Nephron progenitor cell (in vitro differentiated cells): ENCODE results near the gene NOTCH4.

ENCODE experiments used
- DNase-seq: peaks from one replicate; pipeline ENCODE4 v3.0.0; 2021
- H3K27ac Mint-ChIP-seq: 2 replicates; pipeline ENCODE4 v1.8.0; 2021; ENCODE audit warnings: mild to moderate bottlenecking, moderate library complexity, mixed read lengths
- H3K27me3 Mint-ChIP-seq: 2 replicates; pipeline ENCODE4 v1.8.0; 2021; ENCODE audit warnings: mild to moderate bottlenecking, low read depth, mixed read lengths; ENCODE audit not compliant: poor library complexity
- H3K36me3 Mint-ChIP-seq: 2 replicates; pipeline ENCODE4 v1.8.0; 2021; ENCODE audit warnings: low read depth, mixed read lengths
- H3K4me1 Mint-ChIP-seq: 2 replicates; pipeline ENCODE4 v1.8.0; 2021; ENCODE audit warnings: mixed read lengths
- H3K4me3 Mint-ChIP-seq: 2 replicates; pipeline ENCODE4 v1.8.0; 2021; ENCODE audit warnings: mild to moderate bottlenecking, moderate library complexity, mixed read lengths
- H3K9me3 Mint-ChIP-seq: 2 replicates; pipeline ENCODE4 v1.8.0; 2021; ENCODE audit warnings: mild to moderate bottlenecking, moderate library complexity, mixed read lengths
- TF ChIP-seq, protein P1 (sequence below): fragments of 200-600 bp; sonication (generic); IDR thresholded peaks from 2 replicates; pipeline ENCODE4 v1.5.0; 2021; ENCODE audit warnings: antibody characterized with exemption

Gene NOTCH4

DNA sequence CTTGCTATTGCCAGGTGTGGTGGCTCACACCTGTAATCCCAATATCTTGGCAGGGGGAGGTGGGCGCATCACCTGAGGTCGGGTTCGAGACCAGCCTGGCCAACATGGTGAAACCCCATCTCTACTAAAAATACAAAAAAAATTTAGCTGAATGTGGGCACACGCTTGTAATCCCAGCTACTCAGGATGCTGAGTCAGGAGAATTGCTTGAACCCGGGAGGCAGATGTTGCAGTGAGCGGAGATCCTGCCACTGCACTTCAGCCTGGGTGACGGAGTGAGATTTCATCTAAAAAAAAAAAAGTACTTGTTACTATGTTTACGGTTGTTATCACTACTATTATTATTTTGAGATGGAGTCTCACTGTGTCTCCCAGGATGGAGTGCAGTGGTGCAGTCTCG lies 67.0 kb downstream of the NOTCH4 start:
- DNase-seq, result no peak
- Mint-ChIP-seq H3K9me3 (no peaks in the 10 kb centered on the region), H3K4me3 (no peak overlapping the region), H3K27ac (no peak overlapping the region), H3K36me3 (peaks cover 39% of the 10 kb centered on the region), H3K27me3 (peaks cover 12% of the 10 kb centered on the region), H3K4me1 (peaks cover 35% of the 10 kb centered on the region)
- TF ChIP-seq, protein P1, sequence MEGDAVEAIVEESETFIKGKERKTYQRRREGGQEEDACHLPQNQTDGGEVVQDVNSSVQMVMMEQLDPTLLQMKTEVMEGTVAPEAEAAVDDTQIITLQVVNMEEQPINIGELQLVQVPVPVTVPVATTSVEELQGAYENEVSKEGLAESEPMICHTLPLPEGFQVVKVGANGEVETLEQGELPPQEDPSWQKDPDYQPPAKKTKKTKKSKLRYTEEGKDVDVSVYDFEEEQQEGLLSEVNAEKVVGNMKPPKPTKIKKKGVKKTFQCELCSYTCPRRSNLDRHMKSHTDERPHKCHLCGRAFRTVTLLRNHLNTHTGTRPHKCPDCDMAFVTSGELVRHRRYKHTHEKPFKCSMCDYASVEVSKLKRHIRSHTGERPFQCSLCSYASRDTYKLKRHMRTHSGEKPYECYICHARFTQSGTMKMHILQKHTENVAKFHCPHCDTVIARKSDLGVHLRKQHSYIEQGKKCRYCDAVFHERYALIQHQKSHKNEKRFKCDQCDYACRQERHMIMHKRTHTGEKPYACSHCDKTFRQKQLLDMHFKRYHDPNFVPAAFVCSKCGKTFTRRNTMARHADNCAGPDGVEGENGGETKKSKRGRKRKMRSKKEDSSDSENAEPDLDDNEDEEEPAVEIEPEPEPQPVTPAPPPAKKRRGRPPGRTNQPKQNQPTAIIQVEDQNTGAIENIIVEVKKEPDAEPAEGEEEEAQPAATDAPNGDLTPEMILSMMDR, result no peak

- Mint-ChIP-seq H3K36me3 (peaks cover 30% of the 10 kb centered on the region), H3K4me1 (peaks cover 56% of the 10 kb centered on the region), H3K27ac (peak overlapping the region; percentile 98), H3K4me3 (peak overlapping the region; percentile 95), H3K27me3 (peaks cover 31% of the 10 kb centered on the region), H3K9me3 (no peaks in the 10 kb centered on the region)
- TF ChIP-seq, protein P1, result peak; percentile 34
- DNase-seq, result peak; percentile 65
These were observed 69.2 kb downstream of the NOTCH4 start for GRCh38 chr6:32154514-32155161.

- Mint-ChIP-seq H3K4me3 (peak within 1 kb of the TSS; percentile 95), H3K27me3 (peaks cover 37% of the 10 kb centered on the region), H3K9me3 (no peaks in the 10 kb centered on the region), H3K27ac (peak within 1 kb of the TSS; percentile 98), H3K4me1 (peaks cover 59% of the 10 kb centered on the region), H3K36me3 (peaks cover 22% of the 10 kb centered on the region)
- peak; percentile 80 for DNase-seq
- TF ChIP-seq, protein P1, result no peak
These were observed 70.0 kb downstream of the NOTCH4 start, which contains the start of gene PPT2 for GRCh38 chr6:32153564-32154513. TSS of gene PPT2 (plus strand) at chr6:32154141. CDS start at chr6:32154595, 454 bp downstream.

GRCh38 chr6:32152769-32153563 lies 70.9 kb downstream of the NOTCH4 start:
- TF ChIP-seq, protein P1, result no peak
- Mint-ChIP-seq H3K4me1 (peaks cover 68% of the 10 kb centered on the region), H3K27me3 (peaks cover 46% of the 10 kb centered on the region), H3K36me3 (peaks cover 21% of the 10 kb centered on the region), H3K4me3 (peak overlapping the region; percentile 95), H3K9me3 (peaks cover 7% of the 10 kb centered on the region), H3K27ac (peak overlapping the region; percentile 94)
- peak; percentile 50 for DNase-seq

DNA sequence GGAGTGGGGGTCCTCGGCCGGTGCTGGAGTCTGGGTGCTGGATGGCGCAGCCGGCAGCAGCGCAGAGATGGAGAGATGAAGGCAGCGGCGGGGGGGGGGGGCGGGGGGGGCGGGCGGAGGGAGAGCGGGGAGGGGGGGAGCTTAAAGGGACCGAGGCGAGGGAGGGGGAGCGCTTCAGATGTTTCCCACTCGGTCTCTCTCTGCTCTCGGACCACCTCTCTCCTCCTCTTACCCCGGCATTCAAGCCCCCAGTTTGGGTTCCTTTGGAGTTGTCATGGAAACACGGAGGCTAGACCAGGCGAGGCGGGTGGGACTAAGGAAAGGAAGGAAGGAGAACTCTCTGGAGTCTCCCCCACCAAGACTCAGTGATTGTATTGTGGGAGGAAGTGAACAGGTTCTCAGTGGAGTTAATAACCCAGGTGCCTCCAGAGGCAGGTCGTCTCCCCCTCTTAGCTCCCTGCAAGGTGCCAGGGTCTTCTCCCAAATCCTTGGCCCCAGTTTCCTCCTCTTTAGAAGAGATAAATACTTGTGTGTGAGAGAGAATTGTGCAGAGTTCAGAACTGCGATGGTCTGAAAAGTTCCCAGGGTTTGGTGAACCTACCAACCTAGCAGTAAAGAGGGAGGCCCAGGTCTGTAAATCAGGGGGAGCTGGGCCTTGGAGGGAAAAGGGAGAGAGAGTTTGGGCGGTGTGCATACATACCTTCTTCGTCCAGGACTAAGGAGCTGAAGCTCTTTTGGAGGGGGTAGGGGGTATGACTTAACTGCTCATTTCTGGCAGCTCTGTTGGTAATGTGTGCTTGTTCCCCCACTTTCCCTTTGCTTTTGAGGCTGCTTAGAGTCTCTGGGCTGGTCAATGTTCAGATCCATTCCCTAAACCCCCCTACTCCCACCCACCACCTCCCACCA lies 71.8 kb downstream of the NOTCH4 start, which contains the start of gene PRRT1:
PRRT1 (minus strand) TSS at position 77 of the 906 bp plus-strand sequence. CDS start 112 bp downstream, outside the sequence.
- Mint-ChIP-seq H3K27ac (no peak within 1 kb of the TSS), H3K4me3 (peak within 1 kb of the TSS; percentile 95)

More for the DNA sequence above, 71.8 kb downstream of the NOTCH4 start, which contains the start of gene PRRT1:
- Mint-ChIP-seq H3K9me3 (peaks cover 8% of the 10 kb centered on the region), H3K27me3 (peaks cover 53% of the 10 kb centered on the region), H3K4me1 (peaks cover 76% of the 10 kb centered on the region), H3K36me3 (peaks cover 12% of the 10 kb centered on the region)
- TF ChIP-seq, protein P1, result no peak
- DNase-seq, result no peak
